RWPE2 (cell line): Measurements from ENCODE around the gene SLC39A11.

Experiments used
- ATAC-seq: fragments of 200-7000 bp; cut with Tn5 transposase; 3 replicates; pipeline ENCODE4 v1.9.1; 2021; ENCODE audit warnings: low read depth
- DNase-seq: peaks from one replicate; pipeline ENCODE4 v3.0.0-alpha.2; 2020; ENCODE audit warnings: low spot score
- H3K27ac ChIP-seq: fragments of 450-650 bp; 2 replicates; pipeline ENCODE4 v1.5.1; 2017; ENCODE audit warnings: mild to moderate bottlenecking; ENCODE audit not compliant: poor library complexity, severe bottlenecking
- H3K27me3 ChIP-seq: fragments of 250-450 bp; sonication (Bioruptor Pico); 2 replicates; pipeline ENCODE4 v1.5.1; 2021; ENCODE audit warnings: mild to moderate bottlenecking, moderate library complexity; ENCODE audit not compliant: insufficient read depth, poor library complexity, severe bottlenecking
- H3K36me3 ChIP-seq: fragments of 250-450 bp; sonication (Bioruptor Pico); 2 replicates; pipeline ENCODE4 v1.5.1; 2020; ENCODE audit warnings: low read depth, mild to moderate bottlenecking, moderate library complexity
- H3K4me1 ChIP-seq: fragments of 250-450 bp; sonication (Bioruptor Pico); 2 replicates; pipeline ENCODE4 v1.5.1; 2021; ENCODE audit warnings: mild to moderate bottlenecking, moderate library complexity; ENCODE audit not compliant: insufficient read depth, poor library complexity, severe bottlenecking
- H3K4me3 ChIP-seq: fragments of 250-450 bp; sonication (Bioruptor Pico); 2 replicates; pipeline ENCODE4 v1.5.1; 2021; ENCODE audit warnings: mild to moderate bottlenecking, moderate library complexity; ENCODE audit not compliant: severe bottlenecking
- H3K9me3 ChIP-seq: fragments of 250-450 bp; sonication (Bioruptor Pico); 2 replicates; pipeline ENCODE4 v1.5.1; 2021; ENCODE audit warnings: mild to moderate bottlenecking, moderate library complexity; ENCODE audit not compliant: severe bottlenecking
- TF ChIP-seq, protein P1 (sequence below): fragments of 450-650 bp; IDR thresholded peaks from one replicate; pipeline ENCODE4 v1.5.1; 2017; ENCODE audit warnings: mild to moderate bottlenecking, moderate library complexity; ENCODE audit not compliant: poor library complexity, severe bottlenecking

Gene SLC39A11

DNA sequence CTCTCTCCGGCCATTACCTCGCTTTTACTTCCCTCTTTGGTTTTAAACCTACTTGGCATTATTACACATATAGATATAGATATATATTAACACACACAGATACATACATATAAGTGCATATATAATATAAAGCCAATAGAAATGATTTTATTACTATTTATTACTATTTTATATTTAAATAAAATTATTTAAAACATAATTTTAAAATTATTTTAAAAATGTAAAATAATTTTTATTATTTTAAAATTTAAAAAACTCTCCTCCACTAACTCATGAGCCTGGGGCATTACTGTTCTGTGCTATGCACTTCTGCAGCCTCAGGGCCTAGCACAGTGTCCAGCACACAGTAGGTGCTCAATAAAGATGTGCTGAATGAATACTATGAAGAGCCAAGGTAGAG, 200.9 kb downstream of the SLC39A11 start:
- no peak overlapping the region for H3K4me3 ChIP-seq
- no peaks in the 10 kb centered on the region for H3K27me3 ChIP-seq
- no peaks in the 10 kb centered on the region for H3K9me3 ChIP-seq
- ATAC-seq (no peak), DNase-seq (no peak)
- no peak overlapping the region for H3K27ac ChIP-seq
- peaks cover 9% of the 10 kb centered on the region for H3K4me1 ChIP-seq
- TF ChIP-seq, protein P1, sequence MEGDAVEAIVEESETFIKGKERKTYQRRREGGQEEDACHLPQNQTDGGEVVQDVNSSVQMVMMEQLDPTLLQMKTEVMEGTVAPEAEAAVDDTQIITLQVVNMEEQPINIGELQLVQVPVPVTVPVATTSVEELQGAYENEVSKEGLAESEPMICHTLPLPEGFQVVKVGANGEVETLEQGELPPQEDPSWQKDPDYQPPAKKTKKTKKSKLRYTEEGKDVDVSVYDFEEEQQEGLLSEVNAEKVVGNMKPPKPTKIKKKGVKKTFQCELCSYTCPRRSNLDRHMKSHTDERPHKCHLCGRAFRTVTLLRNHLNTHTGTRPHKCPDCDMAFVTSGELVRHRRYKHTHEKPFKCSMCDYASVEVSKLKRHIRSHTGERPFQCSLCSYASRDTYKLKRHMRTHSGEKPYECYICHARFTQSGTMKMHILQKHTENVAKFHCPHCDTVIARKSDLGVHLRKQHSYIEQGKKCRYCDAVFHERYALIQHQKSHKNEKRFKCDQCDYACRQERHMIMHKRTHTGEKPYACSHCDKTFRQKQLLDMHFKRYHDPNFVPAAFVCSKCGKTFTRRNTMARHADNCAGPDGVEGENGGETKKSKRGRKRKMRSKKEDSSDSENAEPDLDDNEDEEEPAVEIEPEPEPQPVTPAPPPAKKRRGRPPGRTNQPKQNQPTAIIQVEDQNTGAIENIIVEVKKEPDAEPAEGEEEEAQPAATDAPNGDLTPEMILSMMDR: no peak
- no peaks in the 10 kb centered on the region for H3K36me3 ChIP-seq

DNA sequence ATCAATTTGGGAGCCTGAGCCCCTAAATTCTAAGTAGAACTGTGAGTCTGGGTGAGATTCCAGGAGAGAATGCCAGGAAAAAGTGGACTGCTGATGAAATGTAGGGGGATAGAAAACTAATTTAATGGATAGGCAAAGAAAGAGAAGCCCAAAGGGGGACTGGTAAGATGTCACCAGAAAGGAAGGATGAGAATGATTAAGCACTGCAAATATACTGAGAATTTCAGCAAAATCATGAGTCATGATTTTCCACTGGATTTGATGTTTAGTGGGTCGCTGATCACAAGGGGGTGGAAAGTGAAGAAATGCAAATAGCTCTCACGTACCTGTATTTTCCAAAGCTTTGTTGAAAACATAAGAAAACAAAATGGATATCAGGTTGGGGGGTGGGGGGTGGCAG, 201.8 kb downstream of the SLC39A11 start:
- TF ChIP-seq, protein P1: no peak
- no peak for DNase-seq
- H3K36me3 ChIP-seq: no peaks in the 10 kb centered on the region
- ATAC-seq: no peak
- H3K9me3 ChIP-seq: no peaks in the 10 kb centered on the region
- no peaks in the 10 kb centered on the region for H3K27me3 ChIP-seq
- H3K4me1 ChIP-seq: peaks cover 2% of the 10 kb centered on the region
- no peak overlapping the region for H3K27ac ChIP-seq
- no peak overlapping the region for H3K4me3 ChIP-seq

DNA sequence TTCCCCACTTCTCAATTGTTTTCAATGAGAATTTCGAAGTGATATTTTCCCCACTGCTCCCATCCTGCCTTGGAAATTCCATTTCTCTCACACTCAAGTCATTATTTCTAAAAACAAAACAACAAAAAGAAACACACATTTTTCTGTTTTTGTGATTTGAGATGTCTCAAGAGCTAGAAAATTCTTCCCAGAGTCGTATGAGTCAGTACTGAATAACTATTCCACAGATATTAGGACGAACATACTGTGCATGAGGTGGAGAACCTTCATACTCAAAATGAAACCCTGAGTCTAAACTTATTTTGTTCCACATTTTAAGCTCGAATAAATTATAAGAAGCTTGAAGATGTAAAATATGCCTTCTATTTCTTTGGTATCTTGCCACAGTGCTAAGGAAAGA, 204.6 kb downstream of the SLC39A11 start:
- no peaks in the 10 kb centered on the region for H3K9me3 ChIP-seq
- no peak for DNase-seq
- TF ChIP-seq, protein P1: no peak
- ATAC-seq: no peak
- H3K4me1 ChIP-seq: no peaks in the 10 kb centered on the region
- H3K27ac ChIP-seq: no peak overlapping the region
- H3K36me3 ChIP-seq: no peaks in the 10 kb centered on the region
- H3K27me3 ChIP-seq: no peaks in the 10 kb centered on the region
- H3K4me3 ChIP-seq: no peak overlapping the region

DNA sequence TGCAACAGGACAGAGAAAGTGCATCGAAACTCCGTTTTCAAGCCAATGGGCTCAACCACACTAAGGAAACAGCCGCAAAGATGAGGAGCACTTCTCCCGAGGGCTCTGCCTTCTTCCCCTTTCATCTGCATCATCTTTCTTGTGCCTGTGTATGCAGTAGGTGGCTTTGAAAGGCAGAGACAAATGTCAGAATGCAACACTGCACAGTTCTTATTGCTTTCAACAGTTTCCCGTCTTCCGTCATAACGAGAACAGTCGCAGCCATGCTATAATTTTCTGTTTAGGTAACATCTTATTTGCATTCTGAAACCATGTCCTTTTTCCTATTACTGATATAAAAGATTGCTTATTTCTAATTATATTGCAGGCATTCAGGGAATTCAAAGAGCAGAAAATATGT, 205.2 kb downstream of the SLC39A11 start:
- no peaks in the 10 kb centered on the region for H3K27me3 ChIP-seq
- H3K36me3 ChIP-seq: no peaks in the 10 kb centered on the region
- no peaks in the 10 kb centered on the region for H3K9me3 ChIP-seq
- H3K27ac ChIP-seq: no peak overlapping the region
- TF ChIP-seq, protein P1: no peak
- DNase-seq (no peak), ATAC-seq (no peak)
- H3K4me3 ChIP-seq: no peak overlapping the region
- H3K4me1 ChIP-seq: no peaks in the 10 kb centered on the region

DNA sequence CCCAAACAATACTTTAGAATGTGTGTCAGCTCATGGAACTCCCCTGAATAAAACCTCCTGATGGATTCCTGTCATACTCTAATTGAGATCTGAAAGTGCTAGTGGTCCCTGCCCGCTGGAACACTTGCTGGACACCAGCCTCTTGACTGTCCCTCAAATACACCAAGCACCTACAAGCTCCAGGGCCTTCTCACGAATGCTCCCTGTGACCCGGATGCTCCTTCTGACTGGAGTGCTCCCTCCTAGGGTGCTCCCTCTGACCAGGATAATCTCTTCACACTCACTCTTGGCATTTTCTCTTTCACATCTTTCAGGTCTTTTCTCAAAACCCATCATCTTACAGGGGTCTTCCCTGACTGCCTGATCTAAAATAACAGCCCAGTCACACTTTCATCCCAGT, 205.9 kb downstream of the SLC39A11 start:
- ATAC-seq (no peak), DNase-seq (no peak)
- Histone ChIP-seq H3K27me3 (no peaks in the 10 kb centered on the region), H3K27ac (no peak overlapping the region), H3K36me3 (no peaks in the 10 kb centered on the region), H3K4me3 (no peak overlapping the region), H3K4me1 (no peaks in the 10 kb centered on the region), H3K9me3 (no peaks in the 10 kb centered on the region)
- TF ChIP-seq, protein P1: no peak
